HepG2 (cell line): ENCODE measurements around the gene RPL34. TPM values are rescaled to one million over a fixed set of nuclear protein-coding genes. Genes with fewer than 3 reads are reported as not detected.

Source experiments
- ELF4 ChIP-seq: sonication (generic); formaldehyde crosslinking; IDR thresholded peaks from 2 replicates; pipeline ENCODE4 v1.5.0; 2020; ENCODE audit warnings: missing genetic modification reagents, mild to moderate bottlenecking, moderate library complexity, borderline replicate concordance
- HNRNPK ChIP-seq: fragments of 200-400 bp; formaldehyde crosslinking; IDR thresholded peaks from 2 replicates; pipeline ENCODE4 v1.6.1; 2018; ENCODE audit warnings: low read length, low read depth, moderate library complexity, mild to moderate bottlenecking; ENCODE audit not compliant: poor library complexity, severe bottlenecking
- MATR3 ChIP-seq: sonication (generic); formaldehyde crosslinking; IDR thresholded peaks from 2 replicates; pipeline ENCODE4 v1.4.0; 2020; ENCODE audit warnings: missing genetic modification reagents
- MXD4 ChIP-seq: IDR thresholded peaks from 2 replicates; pipeline ENCODE4 v1.6.1; 2016; ENCODE audit warnings: mild to moderate bottlenecking, missing biosample characterization, missing genetic modification reagents
- POLR2G ChIP-seq: fragments of 200-400 bp; formaldehyde crosslinking; IDR thresholded peaks from 2 replicates; pipeline ENCODE4 v1.6.1; 2018; ENCODE audit warnings: mild to moderate bottlenecking, low read depth, low read length, moderate library complexity
- RCOR2 ChIP-seq: IDR thresholded peaks from 2 replicates; pipeline ENCODE4 v1.6.1; 2016; ENCODE audit warnings: missing biosample characterization, missing genetic modification reagents
- SMARCC2 ChIP-seq: fragments of 450-650 bp; IDR thresholded peaks from 2 replicates; pipeline ENCODE4 v1.6.1; 2017; ENCODE audit warnings: antibody characterized with exemption, mild to moderate bottlenecking
- SP4 ChIP-seq: sonication (generic); formaldehyde crosslinking; IDR thresholded peaks from 2 replicates; pipeline ENCODE4 v1.8.1; 2023; ENCODE audit warnings: mild to moderate bottlenecking, missing genetic modification reagents
- YEATS2 ChIP-seq: sonication (generic); formaldehyde crosslinking; IDR thresholded peaks from 2 replicates; pipeline ENCODE4 v1.4.0; 2020; ENCODE audit warnings: missing genetic modification reagents, borderline replicate concordance
- polyA plus RNA-seq, 8 experiments: library from polyadenylated mRNA; depleted of rRNA in 3 of 8; stranded (reverse) in 7 of 8; unstranded in 1 of 8; fragments of >200 nt; fragmentation: Illumina TruSeq in 4 of 8; extraction: Trizol in 4 of 8; gene quantifications; 2 replicates each; pipeline versions ENCODE4 v1.2.1 to v1.2.3, GENCODE V29; 2011 to 2016; ENCODE audit warnings: low read depth in 4 of 8, missing spikeins in 1 of 8, mixed read lengths in 1 of 8; ENCODE audit not compliant: insufficient read depth in 1 of 8
- total RNA-seq, 5 experiments: library from RNA; depleted of rRNA; stranded (reverse); fragments of >200 nt; fragmentation: Illumina TruSeq; extraction: Trizol; gene quantifications; 2 replicates each; pipeline ENCODE4 v1.2.3, GENCODE V29; 2016; ENCODE audit warnings: low read depth in 1 of 5
- TF ChIP-seq, protein P1 (sequence below): sonication (generic); formaldehyde crosslinking; conservative IDR thresholded peaks from 2 replicates; pipeline ENCODE4 v1.4.0; 2020; ENCODE audit warnings: mild to moderate bottlenecking, missing genetic modification reagents, moderate library complexity
- TF ChIP-seq, protein P2 (sequence below): sonication (generic); formaldehyde crosslinking; IDR thresholded peaks from 2 replicates; pipeline ENCODE4 v1.4.0; 2020; ENCODE audit warnings: mild to moderate bottlenecking, missing genetic modification reagents
- TF ChIP-seq, protein P3 (sequence below): sonication (generic); formaldehyde crosslinking; IDR thresholded peaks from 2 replicates; pipeline ENCODE4 v1.4.0; 2020; ENCODE audit warnings: mild to moderate bottlenecking, missing genetic modification reagents
- TF ChIP-seq, protein P4 (sequence below): sonication (generic); formaldehyde crosslinking; IDR thresholded peaks from 2 replicates; pipeline ENCODE4 v1.8.0; 2022; ENCODE audit warnings: mild to moderate bottlenecking, missing genetic modification reagents, moderate library complexity
- TF ChIP-seq, protein P5 (sequence below): sonication (generic); formaldehyde crosslinking; IDR thresholded peaks from 2 replicates; pipeline ENCODE4 v1.5.1; 2020; ENCODE audit warnings: mild to moderate bottlenecking, moderate library complexity, missing genetic modification reagents

RPL34 gene
- total and polyA plus RNA-seq, 2 of the 13 experiments (the other 11 are each of a cell fraction or from before 2014, with no cell fraction given): 2,235 to 3,985 TPM

DNA sequence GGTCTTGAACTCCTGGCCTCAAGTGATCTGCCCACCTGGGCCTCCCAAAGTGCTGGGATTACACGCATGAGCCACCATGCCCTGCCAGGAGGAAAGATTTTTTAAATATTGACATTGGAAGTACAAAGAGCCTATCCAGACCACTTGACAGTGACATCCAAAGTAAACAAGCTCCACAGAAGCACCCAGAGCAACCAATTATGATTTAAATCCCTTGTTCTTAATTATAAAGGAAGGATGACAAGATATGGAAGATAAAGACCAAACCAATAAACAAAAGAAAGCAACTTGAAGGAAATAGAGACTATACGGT lies 27.7 kb upstream of the RPL34 start (continued):
- TF ChIP-seq, protein P1, sequence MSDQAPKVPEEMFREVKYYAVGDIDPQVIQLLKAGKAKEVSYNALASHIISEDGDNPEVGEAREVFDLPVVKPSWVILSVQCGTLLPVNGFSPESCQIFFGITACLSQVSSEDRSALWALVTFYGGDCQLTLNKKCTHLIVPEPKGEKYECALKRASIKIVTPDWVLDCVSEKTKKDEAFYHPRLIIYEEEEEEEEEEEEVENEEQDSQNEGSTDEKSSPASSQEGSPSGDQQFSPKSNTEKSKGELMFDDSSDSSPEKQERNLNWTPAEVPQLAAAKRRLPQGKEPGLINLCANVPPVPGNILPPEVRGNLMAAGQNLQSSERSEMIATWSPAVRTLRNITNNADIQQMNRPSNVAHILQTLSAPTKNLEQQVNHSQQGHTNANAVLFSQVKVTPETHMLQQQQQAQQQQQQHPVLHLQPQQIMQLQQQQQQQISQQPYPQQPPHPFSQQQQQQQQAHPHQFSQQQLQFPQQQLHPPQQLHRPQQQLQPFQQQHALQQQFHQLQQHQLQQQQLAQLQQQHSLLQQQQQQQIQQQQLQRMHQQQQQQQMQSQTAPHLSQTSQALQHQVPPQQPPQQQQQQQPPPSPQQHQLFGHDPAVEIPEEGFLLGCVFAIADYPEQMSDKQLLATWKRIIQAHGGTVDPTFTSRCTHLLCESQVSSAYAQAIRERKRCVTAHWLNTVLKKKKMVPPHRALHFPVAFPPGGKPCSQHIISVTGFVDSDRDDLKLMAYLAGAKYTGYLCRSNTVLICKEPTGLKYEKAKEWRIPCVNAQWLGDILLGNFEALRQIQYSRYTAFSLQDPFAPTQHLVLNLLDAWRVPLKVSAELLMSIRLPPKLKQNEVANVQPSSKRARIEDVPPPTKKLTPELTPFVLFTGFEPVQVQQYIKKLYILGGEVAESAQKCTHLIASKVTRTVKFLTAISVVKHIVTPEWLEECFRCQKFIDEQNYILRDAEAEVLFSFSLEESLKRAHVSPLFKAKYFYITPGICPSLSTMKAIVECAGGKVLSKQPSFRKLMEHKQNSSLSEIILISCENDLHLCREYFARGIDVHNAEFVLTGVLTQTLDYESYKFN: 0 out of 2 replicates have a peak, but pooled peaks have one; percentile 40
- TF ChIP-seq POLR2G (no peak), MXD4 (CRISPR knock-in tag) (no peak), ELF4 (CRISPR knock-in tag) (no peak), RCOR2 (0 out of 2 replicates have a peak, but pooled peaks have one; percentile 35), HNRNPK (no peak), SMARCC2 (no peak), MATR3 (CRISPR knock-in tag) (no peak), SP4 (CRISPR knock-in tag) (no peak), YEATS2 (CRISPR knock-in tag) (no peak)
- TF ChIP-seq, protein P2, sequence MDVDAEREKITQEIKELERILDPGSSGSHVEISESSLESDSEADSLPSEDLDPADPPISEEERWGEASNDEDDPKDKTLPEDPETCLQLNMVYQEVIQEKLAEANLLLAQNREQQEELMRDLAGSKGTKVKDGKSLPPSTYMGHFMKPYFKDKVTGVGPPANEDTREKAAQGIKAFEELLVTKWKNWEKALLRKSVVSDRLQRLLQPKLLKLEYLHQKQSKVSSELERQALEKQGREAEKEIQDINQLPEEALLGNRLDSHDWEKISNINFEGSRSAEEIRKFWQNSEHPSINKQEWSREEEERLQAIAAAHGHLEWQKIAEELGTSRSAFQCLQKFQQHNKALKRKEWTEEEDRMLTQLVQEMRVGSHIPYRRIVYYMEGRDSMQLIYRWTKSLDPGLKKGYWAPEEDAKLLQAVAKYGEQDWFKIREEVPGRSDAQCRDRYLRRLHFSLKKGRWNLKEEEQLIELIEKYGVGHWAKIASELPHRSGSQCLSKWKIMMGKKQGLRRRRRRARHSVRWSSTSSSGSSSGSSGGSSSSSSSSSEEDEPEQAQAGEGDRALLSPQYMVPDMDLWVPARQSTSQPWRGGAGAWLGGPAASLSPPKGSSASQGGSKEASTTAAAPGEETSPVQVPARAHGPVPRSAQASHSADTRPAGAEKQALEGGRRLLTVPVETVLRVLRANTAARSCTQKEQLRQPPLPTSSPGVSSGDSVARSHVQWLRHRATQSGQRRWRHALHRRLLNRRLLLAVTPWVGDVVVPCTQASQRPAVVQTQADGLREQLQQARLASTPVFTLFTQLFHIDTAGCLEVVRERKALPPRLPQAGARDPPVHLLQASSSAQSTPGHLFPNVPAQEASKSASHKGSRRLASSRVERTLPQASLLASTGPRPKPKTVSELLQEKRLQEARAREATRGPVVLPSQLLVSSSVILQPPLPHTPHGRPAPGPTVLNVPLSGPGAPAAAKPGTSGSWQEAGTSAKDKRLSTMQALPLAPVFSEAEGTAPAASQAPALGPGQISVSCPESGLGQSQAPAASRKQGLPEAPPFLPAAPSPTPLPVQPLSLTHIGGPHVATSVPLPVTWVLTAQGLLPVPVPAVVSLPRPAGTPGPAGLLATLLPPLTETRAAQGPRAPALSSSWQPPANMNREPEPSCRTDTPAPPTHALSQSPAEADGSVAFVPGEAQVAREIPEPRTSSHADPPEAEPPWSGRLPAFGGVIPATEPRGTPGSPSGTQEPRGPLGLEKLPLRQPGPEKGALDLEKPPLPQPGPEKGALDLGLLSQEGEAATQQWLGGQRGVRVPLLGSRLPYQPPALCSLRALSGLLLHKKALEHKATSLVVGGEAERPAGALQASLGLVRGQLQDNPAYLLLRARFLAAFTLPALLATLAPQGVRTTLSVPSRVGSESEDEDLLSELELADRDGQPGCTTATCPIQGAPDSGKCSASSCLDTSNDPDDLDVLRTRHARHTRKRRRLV: no peak
- TF ChIP-seq, protein P3, sequence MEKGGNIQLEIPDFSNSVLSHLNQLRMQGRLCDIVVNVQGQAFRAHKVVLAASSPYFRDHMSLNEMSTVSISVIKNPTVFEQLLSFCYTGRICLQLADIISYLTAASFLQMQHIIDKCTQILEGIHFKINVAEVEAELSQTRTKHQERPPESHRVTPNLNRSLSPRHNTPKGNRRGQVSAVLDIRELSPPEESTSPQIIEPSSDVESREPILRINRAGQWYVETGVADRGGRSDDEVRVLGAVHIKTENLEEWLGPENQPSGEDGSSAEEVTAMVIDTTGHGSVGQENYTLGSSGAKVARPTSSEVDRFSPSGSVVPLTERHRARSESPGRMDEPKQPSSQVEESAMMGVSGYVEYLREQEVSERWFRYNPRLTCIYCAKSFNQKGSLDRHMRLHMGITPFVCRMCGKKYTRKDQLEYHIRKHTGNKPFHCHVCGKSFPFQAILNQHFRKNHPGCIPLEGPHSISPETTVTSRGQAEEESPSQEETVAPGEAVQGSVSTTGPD (CRISPR knock-in tag): no peak
- TF ChIP-seq, protein P4, sequence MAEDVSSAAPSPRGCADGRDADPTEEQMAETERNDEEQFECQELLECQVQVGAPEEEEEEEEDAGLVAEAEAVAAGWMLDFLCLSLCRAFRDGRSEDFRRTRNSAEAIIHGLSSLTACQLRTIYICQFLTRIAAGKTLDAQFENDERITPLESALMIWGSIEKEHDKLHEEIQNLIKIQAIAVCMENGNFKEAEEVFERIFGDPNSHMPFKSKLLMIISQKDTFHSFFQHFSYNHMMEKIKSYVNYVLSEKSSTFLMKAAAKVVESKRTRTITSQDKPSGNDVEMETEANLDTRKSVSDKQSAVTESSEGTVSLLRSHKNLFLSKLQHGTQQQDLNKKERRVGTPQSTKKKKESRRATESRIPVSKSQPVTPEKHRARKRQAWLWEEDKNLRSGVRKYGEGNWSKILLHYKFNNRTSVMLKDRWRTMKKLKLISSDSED (CRISPR knock-in tag): no peak
- TF ChIP-seq, protein P5, sequence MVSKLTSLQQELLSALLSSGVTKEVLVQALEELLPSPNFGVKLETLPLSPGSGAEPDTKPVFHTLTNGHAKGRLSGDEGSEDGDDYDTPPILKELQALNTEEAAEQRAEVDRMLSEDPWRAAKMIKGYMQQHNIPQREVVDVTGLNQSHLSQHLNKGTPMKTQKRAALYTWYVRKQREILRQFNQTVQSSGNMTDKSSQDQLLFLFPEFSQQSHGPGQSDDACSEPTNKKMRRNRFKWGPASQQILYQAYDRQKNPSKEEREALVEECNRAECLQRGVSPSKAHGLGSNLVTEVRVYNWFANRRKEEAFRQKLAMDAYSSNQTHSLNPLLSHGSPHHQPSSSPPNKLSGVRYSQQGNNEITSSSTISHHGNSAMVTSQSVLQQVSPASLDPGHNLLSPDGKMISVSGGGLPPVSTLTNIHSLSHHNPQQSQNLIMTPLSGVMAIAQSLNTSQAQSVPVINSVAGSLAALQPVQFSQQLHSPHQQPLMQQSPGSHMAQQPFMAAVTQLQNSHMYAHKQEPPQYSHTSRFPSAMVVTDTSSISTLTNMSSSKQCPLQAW (CRISPR knock-in tag): no peak
